NCI-H2171 treated with DMSO at 0.1 percent for 48 hours (cell line): Measurements from ENCODE around the gene SSTR4.

ENCODE experiments used
- DNase-seq: peaks from one replicate; lab custom pipeline; 2025; lab: John Stamatoyannopoulos, UW

The SSTR4 gene

GRCh38 chr20:23086931-23087411 lies 51.9 kb downstream of the SSTR4 start:
- no peak for DNase-seq

- DNase-seq, result no peak
Measured at GRCh38 chr20:23087587-23088251, 52.6 kb downstream of the SSTR4 start.
